Measurements from ENCODE around the gene TNFRSF13B.

DNA sequence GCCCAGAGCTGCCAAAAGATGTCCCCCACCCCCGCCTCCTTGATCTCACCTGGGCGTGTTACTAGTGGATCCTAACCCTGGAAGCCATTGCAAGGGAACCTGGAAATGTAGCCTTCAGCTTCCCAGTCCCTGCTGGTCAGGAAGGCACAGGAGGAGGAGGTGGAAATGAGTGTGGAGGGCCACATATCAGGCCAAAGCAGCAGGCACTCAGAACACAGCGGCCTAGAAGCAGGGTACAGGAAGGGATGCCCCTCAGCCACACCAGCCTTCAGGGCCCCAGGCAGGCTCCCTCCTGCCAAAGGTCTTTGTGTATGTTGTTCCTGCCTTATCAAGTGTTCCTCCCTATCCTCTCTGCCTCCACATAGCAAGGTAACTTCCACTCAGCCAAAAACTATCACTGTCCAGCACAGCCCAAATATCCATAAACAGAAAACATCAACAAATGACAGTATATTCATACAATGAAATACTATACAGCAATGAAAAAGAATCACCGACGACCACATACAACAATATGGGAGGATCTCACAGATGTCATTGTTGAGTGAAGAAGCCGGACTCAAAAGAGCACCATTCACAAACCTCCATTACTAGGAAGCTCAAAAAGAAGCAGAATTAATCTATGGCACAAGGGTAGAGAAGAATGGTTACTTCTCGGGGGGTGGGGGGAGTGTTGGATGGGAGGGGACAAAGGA lies 28.2 kb upstream of the TNFRSF13B start:
- TF ChIP-seq TAF1 (IDR thresholded peaks at IDR 0.05; ENCODE audit: low read depth) (no peak), YY1 (IDR thresholded peaks at IDR 0.05; ENCODE audit: low read depth) (no peak), RAD21 (IDR thresholded peaks at IDR 0.05; ENCODE audit: low read depth) (no peak), EP300 (IDR thresholded peaks at IDR 0.05; ENCODE audit: borderline replicate concordance) (no peak), MAX (IDR thresholded peaks at IDR 0.05) (no peak), CEBPB (IDR thresholded peaks at IDR 0.05) (no peak), CREB1 (IDR thresholded peaks at IDR 0.05; ENCODE audit: low read depth) (no peak), ZBTB7A (IDR thresholded peaks at IDR 0.05; ENCODE audit: low read depth) (no peak), TCF12 (IDR thresholded peaks at IDR 0.05; ENCODE audit: low read depth) (no peak)
- TF ChIP-seq, protein P1, sequence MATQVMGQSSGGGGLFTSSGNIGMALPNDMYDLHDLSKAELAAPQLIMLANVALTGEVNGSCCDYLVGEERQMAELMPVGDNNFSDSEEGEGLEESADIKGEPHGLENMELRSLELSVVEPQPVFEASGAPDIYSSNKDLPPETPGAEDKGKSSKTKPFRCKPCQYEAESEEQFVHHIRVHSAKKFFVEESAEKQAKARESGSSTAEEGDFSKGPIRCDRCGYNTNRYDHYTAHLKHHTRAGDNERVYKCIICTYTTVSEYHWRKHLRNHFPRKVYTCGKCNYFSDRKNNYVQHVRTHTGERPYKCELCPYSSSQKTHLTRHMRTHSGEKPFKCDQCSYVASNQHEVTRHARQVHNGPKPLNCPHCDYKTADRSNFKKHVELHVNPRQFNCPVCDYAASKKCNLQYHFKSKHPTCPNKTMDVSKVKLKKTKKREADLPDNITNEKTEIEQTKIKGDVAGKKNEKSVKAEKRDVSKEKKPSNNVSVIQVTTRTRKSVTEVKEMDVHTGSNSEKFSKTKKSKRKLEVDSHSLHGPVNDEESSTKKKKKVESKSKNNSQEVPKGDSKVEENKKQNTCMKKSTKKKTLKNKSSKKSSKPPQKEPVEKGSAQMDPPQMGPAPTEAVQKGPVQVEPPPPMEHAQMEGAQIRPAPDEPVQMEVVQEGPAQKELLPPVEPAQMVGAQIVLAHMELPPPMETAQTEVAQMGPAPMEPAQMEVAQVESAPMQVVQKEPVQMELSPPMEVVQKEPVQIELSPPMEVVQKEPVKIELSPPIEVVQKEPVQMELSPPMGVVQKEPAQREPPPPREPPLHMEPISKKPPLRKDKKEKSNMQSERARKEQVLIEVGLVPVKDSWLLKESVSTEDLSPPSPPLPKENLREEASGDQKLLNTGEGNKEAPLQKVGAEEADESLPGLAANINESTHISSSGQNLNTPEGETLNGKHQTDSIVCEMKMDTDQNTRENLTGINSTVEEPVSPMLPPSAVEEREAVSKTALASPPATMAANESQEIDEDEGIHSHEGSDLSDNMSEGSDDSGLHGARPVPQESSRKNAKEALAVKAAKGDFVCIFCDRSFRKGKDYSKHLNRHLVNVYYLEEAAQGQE (IDR thresholded peaks at IDR 0.05; ENCODE audit: low read depth) = no peak
- TF ChIP-seq, protein P2, sequence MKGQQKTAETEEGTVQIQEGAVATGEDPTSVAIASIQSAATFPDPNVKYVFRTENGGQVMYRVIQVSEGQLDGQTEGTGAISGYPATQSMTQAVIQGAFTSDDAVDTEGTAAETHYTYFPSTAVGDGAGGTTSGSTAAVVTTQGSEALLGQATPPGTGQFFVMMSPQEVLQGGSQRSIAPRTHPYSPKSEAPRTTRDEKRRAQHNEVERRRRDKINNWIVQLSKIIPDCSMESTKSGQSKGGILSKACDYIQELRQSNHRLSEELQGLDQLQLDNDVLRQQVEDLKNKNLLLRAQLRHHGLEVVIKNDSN (IDR thresholded peaks at IDR 0.05) = no peak

Measured in Ishikawa (cell line).